DMS 273 (cell line): Measurements from ENCODE around the gene ARMC2.
"Not testable (repeated sequence)": the region's sequence is repeated elsewhere in the genome, so short reads cannot be mapped to it uniquely, and the experiment has no call there.

Source experiments
- DNase-seq: peaks from one replicate; lab custom pipeline; 2025; ENCODE audit not compliant: unreplicated experiment; lab: John Stamatoyannopoulos, UW

The ARMC2 gene

DNA sequence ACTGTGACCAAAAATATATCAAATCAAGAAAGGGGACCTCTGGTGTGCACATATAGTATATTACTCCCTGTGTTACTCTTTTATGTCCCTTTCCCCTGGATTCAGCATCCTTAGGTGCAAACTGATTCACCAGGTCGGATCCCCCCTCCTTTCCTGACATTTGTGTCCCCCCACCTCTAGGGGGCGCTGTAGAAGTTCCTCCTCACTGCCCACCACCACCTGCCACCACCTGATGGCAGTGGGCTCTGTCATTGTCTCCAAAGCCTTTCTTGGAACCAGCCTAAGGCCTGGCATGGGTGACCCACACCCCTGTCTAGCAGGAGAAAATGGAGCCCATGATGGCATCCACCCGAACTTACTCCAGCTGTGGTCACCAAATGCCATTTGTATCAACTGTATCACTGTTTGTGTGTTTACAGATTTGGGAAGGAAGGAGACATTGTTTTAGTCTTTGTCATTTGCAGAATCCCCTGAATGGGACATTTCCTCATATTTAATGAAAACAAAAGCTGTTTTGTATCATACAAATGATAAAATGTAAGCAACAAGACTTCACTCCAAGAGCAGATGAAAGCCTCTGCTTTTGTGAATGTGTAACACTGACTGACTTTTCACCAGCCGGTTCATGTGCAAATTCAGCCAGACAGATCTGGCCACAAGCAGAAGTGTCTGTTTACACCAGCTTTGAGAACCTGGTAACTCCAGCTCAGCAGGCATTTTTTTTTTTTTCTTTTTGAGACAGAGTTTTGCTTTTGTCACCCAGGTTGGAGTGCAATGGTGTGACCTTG, 66.2 kb downstream of the ARMC2 start:
- peak; percentile 69 for DNase-seq

DNA sequence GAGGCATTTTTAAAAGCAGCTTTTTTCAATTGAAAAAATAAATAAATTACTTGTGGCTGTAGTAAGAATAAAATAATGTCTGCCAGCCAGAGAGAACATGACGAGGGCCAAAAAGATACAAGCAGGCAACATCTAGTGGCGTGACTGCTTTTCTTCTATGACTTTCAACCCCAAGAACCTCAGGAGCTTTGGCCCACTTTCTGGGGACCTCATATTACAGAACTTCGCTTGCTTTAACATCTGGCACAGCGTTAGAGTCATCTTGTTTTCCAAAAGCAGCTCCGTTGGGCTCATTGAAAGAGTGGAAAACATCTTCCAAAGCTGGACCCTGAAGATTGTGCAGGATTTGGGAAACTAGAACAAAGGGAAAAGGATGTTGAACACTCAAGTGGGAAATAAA, 67.0 kb downstream of the ARMC2 start:
- no peak for DNase-seq

- no peak for DNase-seq
These were observed 67.9 kb downstream of the ARMC2 start for GRCh38 chr6:108916026-108916686.

DNA sequence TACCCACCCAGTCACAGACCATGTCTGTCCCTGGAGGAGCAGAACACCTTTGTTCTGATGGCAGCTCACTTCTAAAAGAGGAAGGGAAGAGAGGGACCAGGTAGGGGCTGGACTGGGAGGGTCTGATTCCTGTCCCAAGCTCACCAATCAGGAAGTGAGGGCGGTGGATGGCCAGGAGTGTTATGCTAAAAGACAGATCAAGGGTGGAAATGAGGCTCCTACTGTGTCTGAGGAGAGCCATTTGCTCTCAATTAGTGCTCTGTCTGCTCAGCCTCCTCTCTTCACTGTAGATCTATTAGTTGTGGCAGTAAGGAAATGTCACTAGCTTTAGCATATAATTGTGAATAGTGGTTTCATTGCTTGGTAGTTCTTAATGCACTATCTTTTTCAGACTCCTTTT, 72.5 kb downstream of the ARMC2 start:
- DNase-seq, result no peak

DNA sequence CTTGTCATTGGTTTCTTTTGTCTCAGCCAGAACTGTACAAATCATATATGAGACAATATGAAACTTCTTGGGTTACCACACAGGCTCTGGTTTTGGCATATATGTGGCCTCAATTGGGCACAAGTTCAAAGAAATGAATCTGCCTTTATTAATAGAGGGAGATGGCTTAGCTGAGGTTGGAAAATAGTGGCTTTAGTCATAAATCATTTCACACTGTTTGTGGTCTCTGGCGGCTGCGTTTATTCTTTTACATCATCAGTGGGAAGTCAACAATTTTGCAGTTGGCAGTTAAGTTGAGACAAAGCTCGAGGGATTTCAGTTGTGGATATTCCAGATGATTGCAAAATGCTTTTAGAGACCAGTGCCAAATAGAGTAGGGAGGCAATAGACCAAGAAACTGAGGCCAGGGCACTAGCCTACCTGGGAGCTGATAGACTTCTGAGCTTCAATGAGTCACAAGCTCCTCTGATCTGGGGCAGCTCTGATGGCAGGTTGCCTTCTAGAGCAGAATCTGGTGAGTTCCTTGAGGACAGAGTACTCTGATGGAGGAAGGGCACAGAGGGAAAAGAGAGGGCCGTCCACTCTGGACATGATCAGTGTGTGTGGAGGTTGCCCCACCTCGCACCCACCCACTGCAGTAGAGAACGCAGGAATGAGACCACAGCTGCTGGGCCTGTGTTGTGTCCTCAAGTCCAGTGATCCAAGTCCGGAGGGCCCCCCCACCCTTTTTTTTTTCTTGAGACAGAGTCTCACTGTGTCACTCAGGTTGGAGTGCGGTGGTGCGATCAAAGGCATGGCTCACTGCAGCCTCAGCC, 73.5 kb downstream of the ARMC2 start:
- no peak for DNase-seq

DNA sequence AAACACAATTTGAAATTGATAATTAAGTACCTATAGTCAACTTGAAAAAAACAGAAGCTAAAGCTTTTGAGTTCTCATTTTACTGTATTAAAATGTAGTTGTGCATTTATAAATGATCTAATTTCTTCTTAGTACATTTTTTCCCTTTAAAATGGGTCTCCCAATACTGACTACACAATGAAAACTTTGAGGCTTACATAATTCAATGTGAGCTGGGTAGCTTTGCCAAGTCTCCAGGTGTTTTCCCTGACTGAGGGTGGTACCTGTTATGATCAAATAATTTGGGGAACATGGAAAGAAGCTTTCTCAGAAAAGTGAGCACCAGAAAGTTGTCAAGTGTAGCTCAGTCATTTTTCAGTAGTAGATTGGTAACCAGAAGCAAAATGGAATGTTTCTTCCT, 74.3 kb downstream of the ARMC2 start:
- DNase-seq, result no peak

GRCh38 chr6:108927927-108928326, 79.7 kb downstream of the ARMC2 start:
- DNase-seq, result no peak

GRCh38 chr6:108928650-108929049, 80.4 kb downstream of the ARMC2 start:
- no peak for DNase-seq

DNA sequence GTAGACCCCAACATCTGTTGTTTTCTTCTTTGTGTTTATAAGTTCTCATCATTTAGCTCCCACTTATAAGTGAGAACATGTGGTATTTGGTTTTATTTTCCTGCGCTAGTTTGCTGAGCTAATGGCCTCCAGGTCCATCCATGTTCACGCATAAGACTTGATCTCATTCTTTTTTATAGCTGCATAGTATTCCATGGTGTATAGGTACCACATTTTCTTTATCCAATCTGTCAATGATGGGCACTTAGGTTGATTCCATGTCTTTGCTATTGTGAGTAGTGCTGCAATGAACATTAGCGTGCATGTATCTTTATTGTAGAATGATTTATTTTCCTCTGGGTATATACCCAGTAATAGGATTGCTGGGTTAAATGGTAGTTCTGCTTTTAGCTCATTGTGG, 82.9 kb downstream of the ARMC2 start:
- DNase-seq, result not testable (repeated sequence)

DNA sequence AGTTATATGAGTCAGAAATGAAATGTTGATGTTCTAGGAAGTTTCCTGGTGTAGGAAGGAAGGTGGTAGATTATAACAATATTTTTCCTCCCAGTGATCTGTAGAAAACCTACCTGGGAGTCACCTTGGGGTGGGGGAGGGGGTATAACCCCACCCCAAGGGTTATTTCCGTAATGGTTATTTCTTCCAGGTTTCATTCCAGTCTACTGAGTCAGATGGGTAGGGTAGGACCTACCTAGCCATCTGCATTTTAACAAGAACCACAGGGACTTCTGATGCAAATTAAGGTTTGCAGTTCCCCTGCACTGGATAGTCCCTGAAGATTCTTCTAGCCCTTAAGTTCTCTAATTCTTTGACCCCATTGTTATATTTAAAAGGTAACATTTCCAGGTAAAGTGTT, 88.9 kb downstream of the ARMC2 start:
- no peak for DNase-seq

DNA sequence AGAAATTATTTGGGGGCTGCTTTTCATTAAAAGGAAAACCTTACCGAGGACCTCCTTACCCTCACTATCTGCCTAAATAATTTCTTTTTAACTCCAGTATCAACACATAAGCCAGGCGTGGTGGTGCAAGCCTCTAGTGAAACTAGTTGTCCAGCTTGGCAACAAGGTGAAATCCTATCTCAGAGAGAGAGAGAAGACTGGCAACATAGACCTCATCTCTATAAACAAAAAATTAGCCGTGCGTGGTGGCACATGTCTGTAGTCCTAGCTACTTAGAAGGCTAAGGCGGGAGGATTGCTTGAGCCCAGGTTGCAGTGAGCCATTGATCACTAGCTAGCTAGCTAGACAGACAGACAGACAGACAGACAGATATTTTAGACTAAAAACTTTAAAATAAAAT, 92.5 kb downstream of the ARMC2 start:
- DNase-seq, result peak; percentile 27

DNA sequence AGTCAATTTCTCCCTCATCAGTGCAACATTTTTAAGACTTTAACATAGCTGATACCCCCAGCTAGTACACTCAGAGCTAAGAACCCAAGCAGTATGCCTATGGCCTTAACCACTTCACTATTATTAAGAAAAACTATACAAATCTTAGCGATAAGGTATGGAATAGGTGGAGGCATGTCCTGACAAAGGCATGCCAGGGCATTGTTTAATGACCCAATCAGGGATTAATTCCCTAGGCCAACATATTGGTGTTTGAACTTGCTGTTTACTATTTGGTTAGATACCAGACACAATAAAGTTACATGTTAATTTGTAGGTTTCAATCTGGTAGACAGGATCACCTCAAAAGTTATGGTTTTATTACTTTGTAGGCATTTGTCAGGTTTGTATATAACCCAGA, 93.1 kb downstream of the ARMC2 start:
- DNase-seq, result no peak

DNA sequence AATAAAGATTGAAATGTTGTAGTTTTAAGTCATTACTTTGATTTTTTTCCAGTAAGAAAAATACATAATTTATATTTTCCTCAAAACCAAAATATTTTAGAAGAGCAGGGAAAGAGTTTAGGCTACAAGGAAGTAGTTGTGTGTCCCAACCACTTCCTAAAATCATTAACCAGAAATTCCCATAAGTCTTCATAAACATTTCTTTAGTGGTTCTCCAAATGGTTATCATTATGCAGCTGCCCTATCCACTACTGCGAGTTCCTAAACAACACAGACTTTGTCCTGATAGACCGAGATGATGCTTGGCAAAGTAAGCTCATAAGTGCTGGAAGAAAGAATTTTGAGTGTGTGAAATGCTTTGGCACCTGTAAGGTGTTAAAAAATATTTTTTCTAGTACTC, 93.6 kb downstream of the ARMC2 start:
- no peak for DNase-seq

DNA sequence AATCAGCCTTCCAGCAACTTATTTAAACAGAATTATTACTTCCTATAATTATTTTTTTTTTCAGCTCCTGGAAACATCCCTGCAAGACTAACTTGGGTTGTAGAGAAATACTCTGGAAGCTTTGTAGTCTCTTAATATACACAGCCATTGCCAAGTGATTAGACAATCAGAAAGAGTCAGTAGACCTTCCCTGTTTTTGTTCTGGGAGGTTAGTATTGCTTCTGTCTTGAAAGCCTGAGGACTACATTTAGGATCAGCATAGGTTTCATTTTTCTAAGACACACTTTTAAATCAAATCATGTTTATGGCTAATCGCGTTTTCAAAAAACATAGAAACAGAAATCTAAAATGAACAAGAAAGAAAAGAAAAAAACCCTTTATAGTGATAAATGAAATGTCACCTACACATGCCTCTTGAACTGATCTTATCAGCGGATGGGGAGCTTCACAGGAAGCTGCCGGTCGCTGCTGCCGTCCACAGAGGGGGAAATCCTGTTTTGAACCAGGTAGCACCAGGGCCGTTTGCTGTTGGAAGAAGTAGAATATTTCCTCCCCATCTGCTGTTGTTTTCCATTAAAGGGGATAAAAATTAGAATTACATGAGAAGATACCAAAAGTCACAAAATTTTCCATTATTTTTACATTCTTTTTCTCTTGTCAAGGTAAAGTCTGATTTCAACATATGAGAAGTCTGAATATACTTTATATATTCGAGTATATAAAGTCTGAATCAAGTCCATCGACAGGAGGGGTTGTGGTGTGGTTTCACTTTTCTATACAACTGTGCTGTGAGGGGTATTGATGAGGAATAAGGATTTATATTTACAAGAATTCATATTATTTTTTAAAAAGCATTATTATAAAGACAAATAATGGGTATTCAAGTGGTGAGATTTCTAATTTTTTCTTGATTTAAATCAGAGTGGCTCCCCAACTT, 94.6 kb downstream of the ARMC2 start:
- DNase-seq, result peak; percentile 52

GRCh38 chr6:108944071-108944470, 95.8 kb downstream of the ARMC2 start:
- peak; percentile 67 for DNase-seq

- peak; percentile 92 for DNase-seq
These were observed 96.8 kb downstream of the ARMC2 start for GRCh38 chr6:108944707-108945680.

- DNase-seq, result peak; percentile 87
These were observed 97.5 kb downstream of the ARMC2 start for GRCh38 chr6:108945681-108946159.

GRCh38 chr6:108946695-108947094, 98.5 kb downstream of the ARMC2 start:
- DNase-seq, result peak; percentile 71

DNA sequence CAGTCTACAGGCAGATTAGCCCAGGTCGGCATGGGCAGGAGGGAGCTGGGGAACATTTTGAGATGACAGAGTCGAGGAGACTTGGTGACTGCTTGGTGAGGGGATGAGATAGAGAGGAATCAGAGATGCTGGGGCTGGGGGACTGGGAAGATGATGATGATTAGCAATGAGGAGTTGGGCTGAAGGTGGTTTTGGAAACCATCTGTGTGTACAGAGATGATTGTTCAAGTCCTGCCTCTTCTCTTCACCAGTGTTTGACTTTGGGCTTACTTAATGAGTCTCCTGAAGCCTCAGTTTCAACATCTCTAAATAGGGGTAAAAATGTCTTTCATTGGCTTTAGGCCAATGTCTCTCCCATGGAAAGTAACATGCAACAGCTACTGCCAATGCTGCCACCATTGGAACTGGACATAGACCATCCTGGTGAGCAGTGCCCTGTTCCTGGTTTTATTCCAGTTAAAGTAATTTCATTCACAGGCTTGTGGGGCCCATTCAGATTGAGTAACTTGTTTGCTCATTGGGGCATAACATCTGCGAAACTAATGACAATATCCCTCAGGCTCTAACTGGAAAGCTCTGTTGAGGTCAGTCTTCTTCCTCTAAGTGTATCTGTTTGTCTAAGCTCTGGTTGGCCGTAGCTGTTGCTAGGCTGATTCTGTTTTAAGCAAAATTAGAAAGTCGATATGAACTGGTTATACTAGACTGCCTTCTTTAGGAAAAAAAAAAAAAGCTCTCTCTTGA, 99.1 kb downstream of the ARMC2 start:
- peak; percentile 92 for DNase-seq
